Measurements from ENCODE around the gene KRTAP5-11.
"Not testable (repeated sequence)": the region's sequence is repeated elsewhere in the genome, so short reads cannot be mapped to it uniquely, and the experiment has no call there.

Gene KRTAP5-11

DNA sequence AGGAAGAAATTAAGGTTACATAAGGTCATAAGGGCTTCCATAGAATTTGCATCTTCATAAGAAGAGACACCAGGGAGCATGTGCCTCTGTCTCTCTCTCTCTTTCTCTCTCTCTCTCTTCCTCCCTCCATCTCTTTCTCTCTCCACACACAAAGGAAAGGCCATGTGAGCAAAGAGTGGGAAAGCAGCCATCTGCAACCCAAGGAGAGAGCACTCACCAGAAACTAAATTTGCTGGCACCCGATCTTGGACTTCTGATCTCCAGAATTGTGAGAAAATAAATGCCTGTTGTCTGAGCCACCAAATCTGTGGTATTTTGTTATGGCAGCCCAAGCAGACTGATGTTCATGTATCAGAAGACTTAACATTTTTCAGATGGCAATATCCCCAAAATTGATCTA, 23.7 kb downstream of the KRTAP5-11 start:
- in situ Hi-C loops (cut with MboI; ENCODE audit: low sequenced_read_pairs): no loop called here

DNA sequence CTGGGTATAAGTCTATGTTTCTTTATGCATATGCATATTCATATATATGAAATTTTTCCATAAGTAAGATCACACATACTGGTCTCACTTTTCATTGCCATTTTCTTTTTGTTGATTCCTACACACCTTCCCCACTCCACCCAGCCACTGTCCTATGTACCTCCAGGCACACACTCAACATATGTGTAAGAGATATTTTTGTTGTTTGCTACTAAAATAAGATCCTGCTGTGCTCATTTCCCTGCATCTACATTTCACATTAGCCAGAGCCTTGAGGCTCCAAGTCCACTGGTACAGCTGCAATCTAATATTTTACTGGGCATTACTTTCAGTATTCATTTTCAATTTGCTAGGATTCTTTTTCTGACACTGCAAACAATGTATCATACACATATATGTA, 25.4 kb downstream of the KRTAP5-11 start:
- in situ Hi-C loops (cut with MboI; ENCODE audit: low sequenced_read_pairs): no loop called here

DNA sequence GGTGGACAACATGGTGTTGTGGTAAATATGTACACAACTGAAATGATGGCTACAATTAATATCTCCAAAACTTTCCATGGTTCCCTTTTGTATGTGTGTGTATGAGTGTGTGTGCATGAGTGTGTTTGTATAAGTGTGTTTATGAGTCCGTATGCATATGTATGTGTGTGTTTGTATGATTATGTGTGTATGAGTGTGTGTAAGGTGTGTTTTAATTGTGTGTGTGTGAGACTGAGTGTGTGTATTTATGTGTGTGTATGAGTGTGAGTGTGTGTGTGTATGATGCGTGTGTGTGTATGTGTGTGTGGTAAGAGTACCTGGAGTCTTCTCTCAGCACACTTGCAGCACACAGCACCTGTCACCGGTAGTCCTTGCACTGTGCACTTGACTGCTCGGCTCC, 26.7 kb downstream of the KRTAP5-11 start:
- in situ Hi-C loops (cut with MboI; ENCODE audit: low sequenced_read_pairs): no loop called here

DNA sequence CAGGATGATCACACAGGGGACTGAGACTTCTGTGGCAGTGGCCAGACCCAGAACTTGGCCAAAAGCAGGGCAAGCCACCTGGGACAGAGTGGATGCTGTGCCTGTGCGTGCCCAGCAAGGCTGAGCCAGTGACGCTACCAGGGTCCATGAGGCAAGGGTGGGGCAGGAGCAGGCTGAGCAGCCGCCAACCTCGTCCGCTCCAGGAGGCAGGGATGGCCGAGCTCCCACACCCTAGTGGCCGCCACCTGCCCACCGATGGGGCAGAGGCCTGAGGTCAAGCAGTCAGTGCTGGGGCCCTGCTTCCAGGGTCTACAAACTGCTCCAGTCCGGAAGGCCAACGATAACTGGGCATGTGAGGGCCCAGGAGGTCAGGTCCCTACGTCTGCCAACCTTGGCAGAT, 27.2 kb downstream of the KRTAP5-11 start:
- in situ Hi-C loops (cut with MboI; ENCODE audit: low sequenced_read_pairs): no loop called here

DNA sequence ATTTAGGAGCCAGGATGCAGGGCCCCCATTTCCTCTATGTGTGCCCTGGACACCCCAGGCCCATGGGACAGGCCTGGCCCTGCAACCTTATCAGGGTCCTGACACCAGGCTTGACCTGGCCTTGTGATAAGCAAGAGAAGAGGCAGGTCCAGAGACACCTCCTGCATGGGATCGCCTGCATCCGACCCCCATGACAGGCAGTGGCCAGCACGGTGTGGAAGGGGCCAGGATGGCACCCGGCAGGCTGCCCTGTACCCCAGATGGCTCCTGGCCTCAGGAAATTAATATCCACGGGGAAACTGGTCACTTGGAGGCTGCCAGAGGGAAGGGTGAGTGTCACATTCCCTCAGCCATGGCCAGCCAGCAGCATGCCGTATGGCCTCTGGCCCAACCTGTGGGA, 27.7 kb downstream of the KRTAP5-11 start:
- in situ Hi-C loops (cut with MboI; ENCODE audit: low sequenced_read_pairs): no loop called here

DNA sequence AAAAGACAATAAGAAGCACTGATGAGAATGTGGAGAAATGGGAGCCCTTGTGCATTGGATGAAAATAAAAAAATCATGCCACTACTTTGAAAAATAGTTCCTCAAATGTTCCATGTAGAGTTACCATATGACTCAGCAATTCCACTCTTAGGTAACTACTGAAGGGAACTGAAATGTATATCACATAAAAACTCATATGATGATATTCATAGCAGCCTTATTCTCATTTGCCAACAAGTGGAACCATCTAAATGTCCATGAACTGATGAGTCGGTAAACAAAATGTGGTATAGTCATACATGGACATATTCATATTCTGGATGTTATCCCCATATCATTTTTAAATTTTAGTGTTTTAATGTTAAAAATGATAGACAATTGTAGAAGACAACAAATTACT, 31.0 kb downstream of the KRTAP5-11 start:
- in situ Hi-C loops (cut with MboI; ENCODE audit: low sequenced_read_pairs): no loop called here

DNA sequence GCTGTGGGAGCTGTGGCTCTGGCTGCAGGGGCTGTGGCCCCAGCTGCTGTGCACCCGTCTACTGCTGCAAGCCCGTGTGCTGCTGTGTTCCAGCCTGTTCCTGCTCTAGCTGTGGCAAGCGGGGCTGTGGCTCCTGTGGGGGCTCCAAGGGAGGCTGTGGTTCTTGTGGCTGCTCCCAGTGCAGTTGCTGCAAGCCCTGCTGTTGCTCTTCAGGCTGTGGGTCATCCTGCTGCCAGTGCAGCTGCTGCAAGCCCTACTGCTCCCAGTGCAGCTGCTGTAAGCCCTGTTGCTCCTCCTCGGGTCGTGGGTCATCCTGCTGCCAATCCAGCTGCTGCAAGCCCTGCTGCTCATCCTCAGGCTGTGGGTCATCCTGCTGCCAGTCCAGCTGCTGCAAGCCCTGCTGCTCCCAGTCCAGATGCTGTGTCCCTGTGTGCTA, 33.9 kb downstream of the KRTAP5-11 start:
- in situ Hi-C loops (cut with MboI; ENCODE audit: low sequenced_read_pairs): no loop called here

DNA sequence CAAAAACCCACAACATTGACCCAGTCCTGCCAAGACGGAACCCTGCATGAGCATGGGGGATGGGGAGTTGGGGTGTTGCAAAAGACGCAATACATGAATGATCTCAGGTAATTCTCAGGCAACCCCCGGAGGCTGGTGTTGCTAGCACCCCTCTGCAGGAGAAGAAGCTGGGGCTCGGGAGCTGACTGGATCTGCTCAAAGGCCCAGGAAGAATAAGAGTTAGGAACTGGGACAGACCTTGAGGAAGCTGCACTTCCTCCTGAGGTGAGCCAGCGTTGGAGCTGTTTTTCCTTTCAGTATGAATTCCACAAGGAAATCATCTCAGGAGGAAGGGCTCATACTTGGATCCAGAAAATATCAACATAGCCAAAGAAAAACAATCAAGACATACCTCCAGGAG, 34.6 kb downstream of the KRTAP5-11 start, which contains the start of gene KRTAP5-9:
Gene KRTAP5-9 (plus strand): TSS at position 301 of the 400 bp plus-strand sequence. CDS start 238 bp downstream, outside the sequence.
- in situ Hi-C loops (cut with MboI; ENCODE audit: low sequenced_read_pairs): no loop called here

DNA sequence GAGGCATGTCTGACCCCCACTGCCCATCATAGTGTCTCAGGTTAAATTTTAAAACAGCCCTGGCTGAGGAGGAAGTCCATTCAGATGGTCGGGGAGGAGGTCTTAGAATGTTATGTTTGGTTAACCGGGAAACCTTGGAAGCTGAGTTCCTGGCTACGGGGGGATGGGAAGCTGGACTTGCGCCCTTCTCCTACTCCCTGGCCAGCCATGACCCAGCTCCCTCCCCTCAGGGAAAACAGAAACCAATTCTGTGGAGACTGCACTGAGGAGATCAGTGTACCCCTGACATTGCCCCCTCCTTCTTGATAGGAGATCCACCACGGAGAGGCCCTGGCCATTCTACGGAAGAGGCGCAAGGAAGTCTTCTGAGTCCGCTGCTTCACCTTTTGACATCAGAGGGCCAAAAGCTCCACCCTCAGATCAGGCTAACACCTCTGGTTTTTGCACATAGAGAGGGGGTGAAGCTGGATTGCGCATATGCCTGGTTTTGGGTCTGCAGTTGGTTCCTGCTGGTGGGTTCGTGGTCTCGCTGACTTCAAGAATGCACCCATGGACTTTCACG, 37.2 kb downstream of the KRTAP5-11 start:
- in situ Hi-C loops (cut with MboI; ENCODE audit: low sequenced_read_pairs): no loop called here

DNA sequence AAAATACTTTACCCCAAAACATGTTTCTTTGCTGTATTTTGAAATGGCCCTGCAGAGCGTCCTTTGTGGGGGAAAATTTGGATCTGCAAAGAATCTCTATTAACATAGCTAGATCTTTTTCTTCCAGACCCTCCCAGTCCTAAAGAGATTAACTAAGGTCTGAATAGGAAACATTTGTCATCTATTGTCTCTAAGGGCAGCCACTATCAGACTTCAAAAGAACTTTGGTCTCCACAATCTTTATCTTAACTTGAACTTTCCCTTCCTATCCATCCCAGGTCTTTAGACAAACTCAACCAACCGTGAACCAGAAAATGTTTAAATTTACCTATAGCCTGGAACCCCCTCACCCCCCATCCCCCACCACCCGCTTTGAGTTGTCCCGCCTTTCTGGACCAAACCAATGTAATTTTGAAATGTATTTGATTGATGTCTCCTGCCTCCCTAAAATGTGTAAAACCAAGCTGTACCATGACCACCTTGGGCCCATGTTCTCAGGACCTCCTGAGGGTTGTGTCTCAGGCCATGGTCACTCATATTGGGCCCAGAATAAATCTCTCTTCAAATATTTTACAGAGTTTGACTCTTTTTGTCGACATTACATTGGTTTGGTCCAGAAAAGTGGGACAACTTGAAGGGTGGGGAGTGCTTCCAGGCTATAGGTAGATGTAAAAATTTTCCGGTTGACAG, 38.0 kb downstream of the KRTAP5-11 start:
- in situ Hi-C loops (cut with MboI; ENCODE audit: low sequenced_read_pairs): no loop called here

DNA sequence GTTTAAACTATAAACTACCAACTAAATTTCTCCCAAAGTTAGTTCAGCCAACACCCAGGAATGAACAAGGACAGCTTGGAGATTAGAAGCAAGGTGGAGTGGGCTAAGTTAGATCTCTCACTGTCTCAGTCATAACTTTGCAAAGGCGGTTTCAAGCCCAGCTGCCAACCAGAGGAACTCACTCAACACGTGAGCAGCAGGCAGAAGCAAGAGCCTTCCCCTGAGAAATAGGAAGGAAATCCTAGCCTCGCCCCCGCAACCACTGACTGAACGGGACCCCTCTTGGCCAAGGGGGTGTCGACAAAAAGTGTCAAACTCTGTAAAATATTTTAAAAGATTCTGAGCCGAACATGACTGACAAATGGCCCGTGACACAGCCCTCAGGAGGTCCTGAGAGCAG, 38.8 kb downstream of the KRTAP5-11 start:
- in situ Hi-C loops (cut with MboI; ENCODE audit: low sequenced_read_pairs): no loop called here

DNA sequence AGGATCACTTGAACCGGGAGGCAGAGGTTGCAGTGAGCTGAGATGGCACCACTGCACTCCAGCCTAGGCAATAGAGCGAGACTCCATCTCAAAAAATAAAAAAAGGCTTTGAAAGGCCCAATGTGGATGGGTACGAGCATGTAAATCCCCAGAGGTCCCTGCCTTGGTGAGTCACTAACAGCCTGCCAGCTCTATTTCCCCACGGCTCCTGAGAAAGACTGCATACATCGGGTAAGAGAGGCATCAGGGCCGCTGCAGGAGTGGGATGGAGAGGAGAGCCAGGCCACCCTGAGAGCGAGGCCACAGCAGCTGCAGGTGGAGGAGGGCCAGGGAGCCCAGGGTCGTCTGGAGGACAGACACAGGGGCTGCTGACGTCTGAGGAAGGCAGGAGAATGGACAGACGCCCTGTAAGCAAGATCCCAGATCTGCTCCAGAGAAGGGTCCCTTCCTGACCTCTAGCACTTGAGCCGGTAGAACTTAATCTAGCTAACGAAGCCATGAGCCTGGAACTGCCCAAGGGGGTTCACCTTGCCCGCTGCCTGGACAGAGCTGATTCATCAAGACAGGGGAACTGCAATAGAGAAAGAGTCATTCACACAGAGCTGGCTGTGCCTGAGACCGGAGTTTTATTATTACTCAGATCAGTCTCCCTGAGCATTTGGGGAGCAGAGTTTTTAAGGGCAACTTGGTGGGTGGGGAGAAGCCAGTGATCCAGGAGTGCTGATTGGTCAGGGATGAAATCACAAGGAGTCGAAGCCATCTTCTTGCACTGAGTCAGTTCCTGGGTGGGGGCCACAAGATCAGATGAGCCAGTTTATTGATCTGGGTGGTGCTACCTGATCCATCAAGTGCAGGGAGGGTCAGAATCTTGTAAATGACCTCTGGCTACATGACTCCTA, 39.5 kb downstream of the KRTAP5-11 start:
- in situ Hi-C loops (cut with MboI; ENCODE audit: low sequenced_read_pairs): no loop called here

DNA sequence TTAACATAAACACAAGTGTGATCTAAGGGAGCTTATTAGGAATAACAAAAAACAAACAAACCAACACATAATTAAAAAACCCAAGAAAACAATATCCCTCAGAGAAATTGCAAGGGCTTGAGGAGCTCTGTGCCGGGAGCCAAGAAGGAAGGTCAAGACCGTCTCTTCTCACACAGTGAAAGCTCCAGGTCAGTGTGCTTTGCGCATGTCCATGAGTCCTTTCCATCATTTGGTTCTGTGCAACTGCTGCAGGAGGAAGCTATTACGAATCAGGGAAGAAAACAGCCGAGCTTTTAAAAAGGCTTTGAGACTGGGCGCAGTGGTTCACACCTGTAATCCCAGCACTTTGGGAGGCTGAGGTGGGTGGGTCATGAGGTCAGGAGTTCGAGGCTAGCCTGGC, 40.3 kb downstream of the KRTAP5-11 start:
- in situ Hi-C loops (cut with MboI; ENCODE audit: low sequenced_read_pairs): no loop called here

DNA sequence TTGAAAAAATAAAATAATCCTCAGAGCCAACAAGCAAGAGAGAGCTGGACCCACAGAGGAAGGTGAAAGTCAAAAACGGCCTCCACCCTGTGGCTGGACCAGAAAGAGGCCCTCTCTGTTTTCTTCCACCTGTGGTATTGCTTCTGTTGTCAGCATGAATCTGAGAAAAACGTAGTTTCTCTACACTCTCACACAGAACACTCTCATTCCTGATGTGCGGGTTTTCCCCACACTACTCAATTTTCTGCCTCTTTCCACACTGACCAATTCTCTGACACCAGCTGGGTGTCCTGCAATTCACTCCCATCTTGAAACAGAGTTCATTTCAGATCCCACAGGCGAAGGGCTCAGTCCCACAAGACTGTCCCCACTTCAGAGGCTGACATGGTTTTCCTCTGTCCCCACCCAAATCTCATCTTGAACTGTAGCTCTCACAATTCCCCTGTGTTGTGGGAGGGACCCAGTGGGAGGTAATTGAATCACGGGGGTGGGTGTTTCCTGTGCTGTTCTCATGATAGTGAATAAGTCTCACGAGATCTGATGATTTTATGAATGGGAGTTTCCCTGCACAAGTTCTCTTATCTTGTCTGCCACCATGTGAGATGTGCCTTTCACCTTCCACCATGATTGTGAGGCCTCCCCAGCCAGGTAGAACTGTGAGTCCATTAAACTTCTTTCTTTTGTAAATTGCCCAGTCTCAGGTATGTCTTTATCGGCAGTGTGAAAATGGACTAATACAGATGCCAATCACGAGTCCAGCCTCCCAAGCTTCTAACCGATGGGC, 42.0 kb downstream of the KRTAP5-11 start:
- in situ Hi-C loops (cut with MboI; ENCODE audit: low sequenced_read_pairs): not testable (repeated sequence)

DNA sequence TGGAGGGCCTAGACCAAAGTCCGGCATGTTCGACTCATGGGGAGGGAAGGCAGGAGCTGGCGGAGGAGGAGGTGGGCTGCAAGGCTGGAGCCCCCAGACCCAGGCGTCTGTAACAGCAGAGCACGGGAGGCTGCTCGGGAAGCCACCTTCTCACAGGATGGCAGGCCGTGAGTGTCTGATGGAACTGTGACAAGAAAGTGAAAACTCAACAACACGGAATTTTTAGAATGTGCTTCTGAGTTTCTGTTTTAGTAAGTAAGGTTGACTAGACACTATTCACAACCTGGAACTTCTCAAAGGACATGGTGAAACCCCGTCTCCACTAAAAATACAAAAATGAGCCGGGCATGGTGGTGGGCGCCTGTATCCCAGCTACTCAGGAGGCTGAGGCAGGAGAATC, 42.7 kb downstream of the KRTAP5-11 start:
- in situ Hi-C loops (cut with MboI; ENCODE audit: low sequenced_read_pairs): not testable (repeated sequence)

DNA sequence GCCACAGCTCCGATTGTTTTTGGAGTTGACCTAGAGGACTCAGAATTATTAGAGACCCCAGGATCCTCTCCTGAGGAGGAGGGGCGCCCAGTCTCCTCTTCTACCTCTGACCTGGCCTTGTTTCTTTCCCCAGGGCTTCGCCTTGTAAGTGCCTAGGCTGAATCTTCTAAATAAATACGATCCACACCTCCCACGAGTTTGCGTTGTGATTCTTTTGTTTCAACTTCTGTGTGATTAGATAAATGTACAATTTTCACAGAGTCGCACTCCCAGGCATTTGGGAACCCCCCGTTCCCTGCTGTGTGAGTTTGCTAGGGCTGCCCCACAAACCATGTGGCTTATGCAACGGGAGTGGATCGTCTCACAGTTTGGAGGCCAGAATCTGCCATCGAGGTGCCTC, 43.7 kb downstream of the KRTAP5-11 start:
- in situ Hi-C loops (cut with MboI; ENCODE audit: low sequenced_read_pairs): no loop called here

DNA sequence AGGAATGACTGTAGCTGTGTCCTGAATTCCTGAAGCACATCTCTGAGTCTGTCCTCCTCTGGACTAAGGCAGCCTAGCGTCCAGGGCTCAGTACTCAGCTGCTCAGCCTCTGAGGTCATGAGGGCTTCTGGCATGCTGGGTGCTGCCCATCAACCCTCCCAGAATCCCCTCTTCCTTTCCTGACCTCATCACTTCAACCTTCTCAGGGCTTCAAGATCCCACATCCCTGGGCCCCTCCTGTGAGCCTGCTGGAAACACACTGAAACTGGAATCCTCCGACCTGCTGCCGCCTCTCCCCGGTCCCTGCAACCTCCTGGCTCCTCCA, 44.0 kb downstream of the KRTAP5-11 start:
- in situ Hi-C loops (cut with MboI; ENCODE audit: low sequenced_read_pairs): no loop called here

DNA sequence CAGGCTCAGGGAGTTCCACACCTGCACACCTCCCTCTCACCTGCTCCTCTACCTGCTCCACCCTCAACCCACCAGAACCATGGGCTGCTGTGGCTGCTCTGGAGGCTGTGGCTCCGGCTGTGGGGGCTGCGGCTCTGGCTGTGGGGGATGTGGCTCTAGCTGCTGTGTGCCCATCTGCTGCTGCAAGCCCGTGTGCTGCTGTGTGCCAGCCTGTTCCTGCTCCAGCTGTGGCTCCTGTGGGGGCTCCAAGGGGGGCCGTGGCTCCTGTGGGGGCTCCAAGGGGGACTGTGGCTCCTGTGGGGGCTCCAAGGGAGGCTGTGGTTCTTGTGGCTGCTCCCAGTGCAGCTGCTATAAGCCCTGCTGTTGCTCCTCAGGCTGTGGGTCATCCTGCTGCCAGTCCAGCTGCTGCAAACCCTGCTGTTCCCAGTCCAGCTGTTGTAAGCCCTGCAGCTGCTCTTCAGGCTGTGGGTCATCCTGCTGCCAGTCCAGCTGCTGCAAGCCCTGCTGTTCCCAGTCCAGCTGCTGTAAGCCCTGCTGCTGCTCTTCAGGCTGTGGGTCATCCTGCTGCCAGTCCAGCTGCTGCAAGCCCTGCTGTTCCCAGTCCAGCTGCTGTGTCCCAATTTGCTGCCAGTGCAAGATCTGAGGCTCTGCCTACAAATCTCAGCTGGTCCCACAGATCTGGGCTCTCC, 44.6 kb downstream of the KRTAP5-11 start, which contains the start of gene KRTAP5-8:
Gene KRTAP5-8 (plus strand): TSS at position 49 of the 689 bp plus-strand sequence. CDS start 31 bp downstream, at position 80.
- in situ Hi-C loops (cut with MboI; ENCODE audit: low sequenced_read_pairs): not testable (repeated sequence)

DNA sequence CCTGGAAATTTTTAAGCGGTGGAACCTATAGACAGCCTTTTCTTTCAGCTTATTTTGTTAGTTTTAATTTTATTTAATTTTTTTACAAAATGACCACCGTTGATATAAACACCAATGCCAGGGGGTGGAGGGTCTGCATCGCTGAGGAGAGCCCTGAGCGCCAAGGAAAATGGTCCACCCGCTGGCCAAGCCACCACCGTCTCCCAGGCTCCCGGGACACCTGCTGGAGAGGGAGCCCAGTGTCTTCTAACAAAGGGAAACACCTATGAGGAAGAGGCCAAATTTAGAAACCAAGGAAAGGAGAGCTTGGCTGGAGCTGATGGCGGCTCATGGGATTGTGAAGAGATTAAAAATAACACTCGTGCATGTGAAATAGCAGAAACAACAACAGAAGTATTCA, 45.1 kb downstream of the KRTAP5-11 start:
- in situ Hi-C loops (cut with MboI; ENCODE audit: low sequenced_read_pairs): no loop called here

DNA sequence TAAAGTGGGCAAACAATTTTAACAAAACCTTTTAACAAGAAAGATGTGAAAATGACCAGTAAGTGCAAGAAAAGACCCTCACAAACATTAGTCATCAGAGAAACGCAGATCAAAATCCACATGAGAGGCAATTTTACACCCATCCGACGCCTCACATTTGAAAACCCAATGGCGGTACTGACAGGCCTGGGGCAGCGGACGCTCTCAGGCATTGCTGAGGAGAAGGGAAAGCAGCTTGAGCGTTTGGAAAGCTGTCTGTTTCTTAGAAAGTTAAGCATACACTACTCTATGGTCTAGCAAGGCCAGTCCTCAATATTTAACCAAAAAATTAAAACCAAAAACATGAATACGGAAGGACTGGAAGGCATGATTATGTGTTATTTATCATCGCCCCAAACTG, 46.9 kb downstream of the KRTAP5-11 start:
- in situ Hi-C loops (cut with MboI; ENCODE audit: low sequenced_read_pairs): no loop called here

Measured in HL-60/S4 treated with retinoic acid at 250 ng/mL for 4 days and 3 days (cell line).